Frontal cortex (tissue), 4 donors: ENCODE data around the gene STRN4. TPM values are rescaled to one million over a fixed set of nuclear protein-coding genes. Genes with fewer than 3 reads are reported as not detected.

Experiments
- DNase-seq, 2 donors: peaks; one replicate each; pipeline ENCODE4 v3.0.0; 2012; ENCODE audit warnings: low spot score in 2 of 2
- FAIRE-seq: peaks from 2 replicates; lab custom pipeline; 2012; peaks lifted over from hg19 to GRCh38; lab: Jason Lieb, UNC
- total RNA-seq: library from RNA; depleted of rRNA; stranded (reverse); fragments of >200 nt; gene quantifications from one replicate; pipeline ENCODE4 v1.2.3, GENCODE V29; 2014
- donor health status: control.
- donor health status: control.
- donor health status: control.

STRN4 gene
- total RNA-seq, 1 donor from 2014 or later: 86.4 TPM

DNA sequence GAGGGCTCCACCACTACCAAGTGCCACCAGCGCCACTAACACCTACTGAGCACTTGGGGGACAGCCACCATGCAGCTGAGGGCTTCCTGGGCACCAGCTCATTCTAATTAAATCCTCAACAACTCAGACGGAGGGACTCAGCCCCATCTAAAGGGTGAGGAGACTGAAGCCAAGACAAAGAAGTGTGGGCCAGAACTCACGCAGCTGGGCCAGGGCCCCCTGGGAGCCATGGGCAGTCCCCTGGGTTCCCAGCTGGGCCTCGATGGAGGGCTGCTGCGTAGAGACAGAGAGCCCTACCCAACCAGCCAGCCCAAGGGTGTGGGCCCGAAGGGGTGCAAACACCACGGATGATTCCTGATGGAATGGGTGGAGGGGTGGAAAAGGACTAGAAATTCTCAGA lies 16.6 kb downstream of the STRN4 start:
- DNase-seq: no peak
- FAIRE-seq: no peak

DNA sequence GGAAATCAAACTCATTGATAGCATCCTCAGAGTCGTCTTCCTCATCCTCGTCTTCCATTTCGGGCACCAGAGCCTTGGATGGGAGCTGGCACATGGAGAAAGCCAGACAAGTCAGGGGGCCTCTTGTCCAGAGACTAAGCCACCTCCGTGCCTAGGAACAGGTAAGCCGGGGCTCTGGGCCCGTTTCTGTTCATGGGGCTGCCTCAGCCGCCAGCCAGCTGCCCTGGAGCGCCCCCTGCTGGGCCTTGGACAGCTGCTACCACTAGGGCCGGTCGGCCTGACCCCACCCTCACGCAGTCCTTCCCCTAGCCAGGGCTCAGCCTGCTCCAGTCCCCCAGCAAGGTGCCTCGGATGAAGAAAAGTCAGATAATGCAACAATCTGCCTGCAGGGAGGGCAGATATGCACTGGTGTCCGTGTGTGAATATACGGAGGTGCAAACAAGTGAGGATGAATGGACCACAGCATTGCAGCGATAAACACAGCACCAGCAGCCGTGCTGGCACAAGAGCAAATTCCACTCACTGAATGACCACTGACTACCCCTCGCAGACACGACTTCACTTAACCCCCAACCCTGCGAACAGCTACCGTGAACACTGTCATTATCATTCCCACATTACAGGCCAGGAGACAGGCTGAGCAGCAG lies 17.4 kb downstream of the STRN4 start:
- DNase-seq: peak; percentile 74 to 90
- FAIRE-seq: no peak

DNA sequence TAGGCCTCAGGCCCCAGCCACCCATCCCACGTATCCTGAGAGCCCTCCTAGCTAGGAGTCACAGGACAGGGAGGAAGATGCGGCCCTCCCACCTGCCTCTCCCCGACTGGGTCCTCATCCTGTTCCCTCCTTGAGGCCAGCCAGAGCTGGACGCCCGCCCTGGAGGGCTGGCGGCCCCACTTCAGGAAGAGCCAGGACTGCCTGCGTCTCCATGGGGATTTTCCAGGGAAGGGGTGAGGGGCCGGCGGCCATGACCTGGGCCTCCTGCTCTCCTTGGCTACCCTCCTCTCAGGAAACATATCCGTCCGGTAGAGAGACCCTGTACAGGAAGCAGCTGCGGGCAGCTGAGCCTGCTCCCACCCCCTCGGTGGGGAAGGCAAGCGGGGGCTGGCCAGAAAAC lies 18.0 kb downstream of the STRN4 start:
- DNase-seq (no peak), FAIRE-seq (no peak)

DNA sequence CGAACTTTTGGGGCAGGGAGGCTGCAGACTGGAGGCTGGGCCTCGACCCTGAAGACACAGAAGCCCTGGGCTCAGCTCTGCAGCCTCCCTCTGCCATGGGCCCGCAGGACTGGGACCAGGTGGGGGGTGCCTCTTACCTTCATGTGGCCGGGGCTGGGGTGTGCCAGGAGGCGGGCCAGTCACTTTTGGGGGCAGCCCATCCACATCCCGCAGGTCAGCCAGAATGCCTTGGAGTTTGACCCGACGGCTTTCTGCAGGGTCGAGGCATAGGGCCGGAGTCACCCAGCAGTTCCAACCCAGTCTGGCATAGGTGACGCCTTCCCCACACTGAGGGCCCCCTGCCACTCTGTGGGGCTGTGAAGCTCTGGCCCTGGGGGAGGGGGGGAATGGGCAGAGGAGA lies 18.5 kb downstream of the STRN4 start:
- FAIRE-seq: no peak
- DNase-seq: no peak

DNA sequence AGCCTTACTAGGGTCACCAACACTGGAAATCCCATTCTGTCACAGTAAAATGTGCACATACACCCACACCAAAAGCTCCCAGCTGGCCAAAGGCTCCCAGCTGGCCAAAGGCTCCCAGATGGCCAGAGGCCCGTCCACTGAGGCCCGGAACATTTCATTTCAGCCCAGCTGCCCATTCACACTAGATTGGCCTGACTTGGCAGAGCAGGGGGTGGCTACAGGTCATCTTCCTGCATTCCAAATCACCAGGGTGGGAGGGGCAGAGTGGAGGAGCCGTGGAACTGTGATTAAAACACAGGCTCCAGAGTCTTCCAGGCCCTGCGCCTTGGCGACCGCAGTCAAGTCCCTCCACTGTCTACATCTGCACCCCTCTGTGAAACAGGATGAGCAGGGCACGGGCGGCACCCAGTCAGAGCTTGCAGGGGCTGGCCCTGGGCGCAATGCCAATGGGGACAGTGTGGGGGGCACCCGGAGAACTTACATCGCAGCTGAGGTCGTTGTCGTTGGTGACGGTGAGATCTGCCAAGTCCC lies 19.2 kb downstream of the STRN4 start:
- DNase-seq (no peak), FAIRE-seq (no peak)

DNA sequence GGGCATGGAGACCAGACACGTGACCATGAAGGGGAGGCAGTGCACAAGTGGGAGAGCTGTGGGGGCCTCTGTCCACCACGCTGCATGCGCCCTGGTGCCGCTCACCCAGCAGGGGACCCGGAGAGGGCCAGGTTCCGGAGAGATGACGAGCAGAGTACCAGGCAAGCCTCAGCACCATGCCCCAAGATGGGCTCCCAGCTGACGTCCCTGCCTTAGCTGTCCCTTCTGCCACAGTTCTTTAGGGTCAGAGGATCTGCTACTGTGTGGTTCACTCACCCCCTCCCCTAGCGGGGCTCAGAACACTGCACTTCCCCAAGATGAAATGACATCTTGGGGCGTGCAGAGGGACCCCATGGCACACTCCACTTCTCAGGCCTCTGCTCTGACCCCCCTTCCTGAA lies 19.7 kb downstream of the STRN4 start:
- no peak for DNase-seq
- FAIRE-seq: no peak

DNA sequence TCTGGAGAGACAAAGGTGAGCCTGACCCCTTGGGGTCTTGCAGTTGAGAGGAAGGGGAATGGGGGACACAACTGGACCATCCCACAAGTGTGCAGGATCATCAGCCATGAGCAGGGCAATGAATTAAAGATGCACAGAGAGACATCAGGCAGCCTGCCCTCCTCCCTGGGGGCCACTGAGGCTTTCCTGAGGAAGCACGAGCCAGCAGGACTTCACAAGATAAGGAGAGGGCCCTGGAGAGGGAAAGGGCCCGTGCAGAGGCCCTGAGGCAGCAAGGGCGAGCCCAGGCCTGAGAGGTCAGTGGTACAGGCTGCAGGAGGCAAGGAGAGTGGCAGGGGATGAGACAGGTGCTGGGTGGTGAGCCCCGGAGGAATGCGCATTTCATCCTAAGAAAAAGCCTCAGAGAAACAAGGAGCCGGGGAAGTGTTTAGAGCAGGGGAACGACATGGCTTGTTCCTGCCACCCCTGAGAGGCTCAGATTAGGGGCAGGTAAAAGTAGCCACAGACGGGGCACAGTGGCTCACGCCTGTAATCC lies 20.3 kb downstream of the STRN4 start:
- DNase-seq (no peak), FAIRE-seq (no peak)

DNA sequence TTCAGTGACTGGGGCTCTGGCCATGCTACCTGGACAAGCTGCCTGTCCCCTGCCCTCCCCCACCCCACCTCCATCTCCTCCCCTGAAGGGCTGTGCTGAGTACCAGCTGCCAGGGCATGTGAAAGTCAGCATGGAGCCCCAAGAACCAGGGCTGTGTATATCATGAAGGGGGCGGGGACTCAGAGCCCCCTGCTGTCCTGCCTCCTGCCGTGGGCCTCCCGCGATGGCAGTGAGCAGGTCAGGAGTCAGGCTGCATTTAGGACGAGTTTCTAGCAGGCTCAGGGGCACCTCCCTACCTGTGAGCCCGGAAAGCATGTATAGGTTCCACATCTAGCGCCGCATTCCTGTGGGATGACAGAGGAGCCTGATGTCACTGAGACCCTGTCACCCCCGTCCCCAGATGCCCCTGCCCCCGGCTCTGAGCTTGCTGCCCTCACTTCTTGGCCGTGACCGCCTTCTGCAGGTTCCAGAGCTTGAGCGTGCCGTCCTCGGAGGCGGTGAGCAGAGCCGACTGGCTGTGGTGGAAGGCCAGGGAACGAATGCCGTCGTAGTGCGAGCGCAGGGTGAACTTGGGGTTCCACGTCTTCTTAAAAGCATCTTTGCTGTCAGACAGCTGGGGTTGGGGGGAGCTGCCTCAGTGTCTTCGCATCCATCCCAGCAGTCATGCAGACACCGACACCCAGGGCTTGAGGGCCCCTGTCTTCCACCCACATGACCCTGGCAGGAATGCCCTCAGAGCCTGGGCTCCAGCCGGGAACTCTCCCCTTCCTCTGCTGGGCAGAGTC lies 21.0 kb downstream of the STRN4 start:
- DNase-seq (no peak), FAIRE-seq (no peak)

DNA sequence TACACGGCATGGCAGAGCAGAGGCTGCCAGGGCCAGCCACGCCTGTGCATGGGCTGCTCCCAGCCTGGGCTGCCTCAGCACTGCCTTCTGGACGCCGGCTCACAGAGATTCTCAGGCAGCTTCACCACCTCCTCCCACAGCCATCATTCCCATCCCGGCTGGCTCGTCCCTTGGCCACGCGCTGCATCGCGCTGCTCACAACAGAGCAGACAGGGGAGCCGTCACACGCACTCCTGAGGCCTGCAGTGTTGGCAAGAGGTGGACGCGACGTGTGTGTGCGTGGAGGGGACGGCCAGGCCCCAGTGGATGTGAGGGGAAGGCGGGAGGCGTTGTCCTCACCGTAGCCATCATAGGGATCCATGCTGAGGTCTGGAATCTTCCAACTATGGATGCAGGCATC lies 21.8 kb downstream of the STRN4 start:
- no peak for FAIRE-seq
- DNase-seq: no peak

DNA sequence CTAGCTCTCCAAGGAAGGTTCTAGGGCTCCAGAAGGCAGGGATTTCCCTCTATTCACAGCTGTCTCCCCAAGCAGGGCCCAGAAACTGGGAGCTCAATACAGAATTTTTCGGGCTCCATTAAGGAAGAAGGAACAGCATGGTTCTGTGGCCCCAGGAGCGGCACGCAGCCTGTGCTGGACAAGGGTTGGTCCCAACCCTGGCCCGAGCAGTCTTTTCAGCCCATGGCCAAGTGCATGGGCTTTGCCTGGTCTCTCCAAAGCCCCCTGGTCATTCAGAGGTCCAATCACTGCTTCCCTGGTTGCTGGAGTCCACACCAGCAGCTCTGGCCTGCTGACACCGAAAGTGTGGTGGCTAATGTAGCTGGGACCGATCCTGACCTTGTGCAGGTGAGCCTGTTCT lies 22.8 kb downstream of the STRN4 start:
- no peak for FAIRE-seq
- DNase-seq: no peak

DNA sequence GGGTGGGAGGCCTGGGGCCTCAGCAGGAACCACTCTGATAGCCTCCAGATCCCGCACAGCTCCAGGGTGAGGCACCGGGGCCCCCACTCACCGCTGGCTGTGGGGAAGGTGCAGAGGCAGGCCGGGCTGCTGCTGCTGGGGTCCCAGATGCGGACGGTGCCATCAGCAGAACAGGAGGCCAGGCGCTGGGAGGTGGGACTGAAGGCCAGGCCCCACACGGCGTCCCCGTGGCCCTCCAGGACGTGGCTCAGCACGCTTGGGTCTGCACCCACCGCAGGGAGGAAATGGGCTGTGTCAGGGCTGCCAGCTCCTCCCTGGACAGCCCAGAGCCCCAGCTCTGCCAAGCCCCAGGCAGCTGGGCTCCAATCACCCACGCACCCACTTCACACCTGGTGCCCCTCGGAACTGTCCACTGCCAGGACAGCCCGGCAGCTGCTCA lies 23.2 kb downstream of the STRN4 start:
- DNase-seq: no peak
- no peak for FAIRE-seq

DNA sequence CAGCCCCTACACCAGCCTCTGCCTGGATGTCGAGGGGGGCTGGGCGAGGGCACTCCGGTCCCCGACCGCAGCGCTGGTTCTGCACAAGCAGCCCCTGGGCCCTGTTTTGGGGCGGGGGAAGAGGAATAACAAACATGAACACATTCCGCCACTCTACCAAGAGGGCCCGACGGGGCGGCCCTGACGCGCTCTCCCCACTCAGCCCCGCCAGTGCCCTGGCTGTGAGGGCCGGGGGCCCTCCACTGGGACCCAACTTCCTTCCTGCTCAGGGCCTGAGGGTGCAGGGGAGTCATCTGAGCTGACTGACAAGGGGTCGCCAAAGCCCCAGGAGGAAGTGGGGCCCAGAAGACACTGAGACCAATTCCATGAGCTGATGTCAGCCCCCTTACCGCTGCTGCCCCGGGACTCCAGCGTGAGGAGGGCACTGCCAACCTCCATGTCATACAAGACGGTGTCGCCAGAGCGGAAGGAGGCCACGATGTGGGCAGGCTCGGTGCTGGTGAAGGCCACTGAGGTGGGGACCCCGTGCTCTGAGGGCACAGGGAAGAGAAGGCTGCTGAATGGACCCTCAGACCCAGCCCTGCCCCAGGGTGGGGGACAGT lies 23.7 kb downstream of the STRN4 start:
- DNase-seq (no peak), FAIRE-seq (no peak)

DNA sequence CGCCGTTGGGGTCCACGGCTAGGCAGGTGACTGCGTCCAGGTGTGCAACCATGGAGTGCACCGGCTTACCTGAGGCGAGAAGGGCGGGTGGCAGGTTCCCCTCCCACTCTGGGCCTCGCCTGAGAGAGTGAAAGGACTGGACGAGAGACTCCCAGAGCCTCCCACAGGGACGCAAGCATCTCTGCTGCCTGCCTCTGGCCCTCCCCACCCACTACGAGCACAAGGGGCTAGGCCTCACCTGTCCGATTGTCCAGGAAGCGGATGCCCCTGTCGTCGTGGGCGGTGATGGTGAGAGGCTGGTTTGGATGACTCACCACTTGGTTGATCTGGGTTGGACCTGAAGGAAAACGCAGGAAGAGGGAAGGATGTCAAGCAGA lies 24.3 kb downstream of the STRN4 start:
- no peak for FAIRE-seq
- DNase-seq: no peak

DNA sequence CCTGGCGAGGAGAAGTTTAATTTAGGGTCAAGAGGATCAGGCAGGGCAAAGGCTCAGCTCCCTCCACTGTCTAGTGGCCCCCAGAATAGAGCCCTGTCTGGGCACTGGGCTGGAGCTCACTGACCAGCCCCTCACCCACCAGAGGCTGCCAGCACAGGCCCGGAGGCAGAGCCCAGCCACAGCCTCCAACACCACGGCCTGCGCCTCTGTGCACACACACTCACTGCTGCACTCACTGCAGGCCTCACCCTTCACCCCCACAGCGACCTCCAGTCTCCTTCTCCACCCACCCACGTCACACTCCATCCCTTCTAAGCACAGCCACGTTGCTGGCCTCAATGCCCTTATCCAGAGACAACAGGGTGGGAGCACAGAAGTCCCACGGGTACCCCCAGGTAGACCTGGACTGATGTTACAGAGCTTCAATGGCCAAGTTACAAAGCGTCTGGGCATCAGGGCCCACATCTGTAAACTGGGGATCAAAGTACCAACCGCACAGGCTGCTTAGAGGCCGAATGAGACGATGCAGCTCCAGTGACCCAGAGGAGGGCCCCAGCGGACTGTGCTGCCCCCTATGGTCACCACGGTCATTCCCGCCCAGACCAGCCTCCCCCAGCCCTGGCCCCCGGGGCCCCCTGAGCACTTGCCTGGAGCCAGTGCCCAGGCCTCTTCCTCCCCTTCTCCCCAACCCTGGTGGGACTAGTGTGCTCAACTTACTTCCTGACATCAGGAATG lies 24.8 kb downstream of the STRN4 start:
- DNase-seq (no peak), FAIRE-seq (no peak)

DNA sequence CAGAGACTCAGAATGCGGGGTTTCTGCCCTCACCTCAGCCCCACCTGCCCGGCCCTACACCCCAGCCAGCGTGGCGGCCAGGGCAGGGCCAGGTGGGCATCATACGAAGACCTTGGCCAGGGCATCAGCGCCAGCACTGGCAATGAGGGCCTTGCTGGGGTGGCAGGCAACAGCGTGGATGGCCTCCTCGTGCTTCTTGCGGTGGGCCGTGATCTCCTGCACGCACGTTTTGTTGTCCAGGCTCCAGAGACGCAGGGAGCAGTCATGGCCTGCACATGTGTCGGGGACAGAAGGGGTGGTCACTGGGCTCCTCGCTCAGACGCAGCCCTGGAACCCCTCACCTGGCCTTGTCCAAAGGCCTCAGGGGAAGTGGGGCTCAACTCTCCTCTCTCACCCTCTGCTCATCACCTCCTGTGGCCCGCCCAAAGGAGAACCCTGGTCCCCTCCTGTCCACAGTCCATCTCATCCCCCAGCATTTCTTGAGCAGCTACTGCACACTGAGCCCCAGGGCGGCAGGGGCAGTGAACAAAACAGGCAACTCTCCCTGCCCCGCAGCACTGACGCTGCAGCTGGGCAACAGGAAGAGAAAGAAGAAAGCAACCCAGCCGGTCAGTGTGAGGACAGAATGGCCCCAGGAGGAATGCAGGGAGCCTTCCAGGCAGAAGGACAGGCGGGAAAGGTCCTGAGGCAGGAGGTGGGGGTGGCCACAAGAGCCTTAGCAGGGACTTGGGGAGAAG lies 25.6 kb downstream of the STRN4 start:
- DNase-seq (no peak), FAIRE-seq (no peak)

DNA sequence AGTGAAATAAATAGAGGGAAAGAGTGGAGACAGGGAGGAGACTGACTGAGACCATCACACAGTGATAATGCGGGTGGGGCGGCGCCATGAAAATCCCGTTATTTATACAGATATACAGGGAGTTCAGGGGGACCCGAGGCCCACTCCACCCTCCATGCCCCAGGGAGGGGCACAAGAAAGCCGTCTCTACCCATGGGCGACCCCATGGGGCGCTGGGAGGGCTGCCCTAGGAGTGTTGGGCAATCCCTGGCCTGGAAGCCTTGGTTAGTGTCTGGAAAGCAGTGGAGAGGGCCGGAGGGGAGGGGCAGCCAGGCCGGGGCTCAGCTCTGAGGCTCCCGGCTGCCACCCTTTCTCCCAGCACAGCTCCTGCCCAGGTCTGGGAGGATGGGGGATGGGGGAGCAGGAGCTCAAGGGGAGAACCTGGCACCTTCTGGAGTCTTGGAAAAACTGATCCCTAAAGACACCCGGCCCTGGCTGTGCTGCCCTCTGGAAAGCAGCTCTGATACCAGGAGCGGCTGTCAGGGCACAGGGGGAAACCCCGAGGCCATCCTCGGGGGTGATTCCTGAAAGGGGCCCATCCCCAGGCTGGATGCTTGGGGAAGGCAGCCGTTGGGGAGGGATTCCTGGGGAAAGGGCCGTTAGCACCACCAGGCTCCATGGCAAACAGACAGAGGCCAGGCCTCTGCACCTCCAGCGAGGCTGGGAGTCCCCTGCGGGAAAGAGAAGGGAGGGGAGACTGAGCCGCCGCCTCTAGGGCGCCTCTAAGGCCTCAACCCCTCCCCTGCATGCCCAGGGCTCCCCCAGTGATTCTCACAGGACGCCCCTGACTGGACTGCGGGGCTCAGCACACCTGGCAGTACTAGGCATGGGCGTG lies 26.4 kb downstream of the STRN4 start:
- FAIRE-seq: no peak
- DNase-seq: no peak

DNA sequence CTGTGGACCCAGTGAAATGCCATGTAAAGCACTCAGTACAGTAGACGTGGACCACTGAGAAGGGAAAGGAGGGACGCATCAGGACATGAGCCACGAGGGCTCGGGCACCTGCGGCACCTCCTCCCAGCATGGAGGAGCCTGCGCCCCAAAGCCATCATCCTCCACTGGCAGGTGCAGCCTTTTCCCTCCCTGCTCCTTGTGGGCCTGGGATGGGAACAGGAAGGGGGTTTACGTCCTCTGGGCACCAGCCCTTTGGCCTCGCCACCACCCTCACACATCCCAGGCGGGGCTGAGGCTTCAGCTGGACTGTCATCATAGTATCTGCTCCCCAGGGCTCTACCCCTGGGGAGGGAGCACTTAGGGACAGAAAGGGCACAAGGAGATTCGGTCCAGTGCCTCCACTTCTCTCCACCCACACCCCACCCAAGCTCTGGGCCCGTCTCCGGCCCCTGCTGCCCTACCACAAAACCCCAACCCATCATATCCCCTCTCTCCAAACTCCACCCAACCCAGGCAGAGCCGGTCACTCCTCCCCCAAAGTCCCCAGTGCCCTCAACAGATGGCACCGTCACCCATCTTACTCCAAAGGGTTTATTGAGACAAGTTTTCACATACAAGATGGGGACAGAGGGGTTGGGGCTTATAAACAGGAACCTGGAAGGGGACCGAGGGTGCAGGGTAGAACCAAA lies 27.2 kb downstream of the STRN4 start:
- FAIRE-seq (no peak), DNase-seq (no peak)
